Measurements from ENCODE around the gene KIF3A. TPM values are rescaled to one million over a fixed set of nuclear protein-coding genes. Genes with fewer than 3 reads are reported as not detected.

The KIF3A gene
- total RNA-seq, 4 donors from 2014 or later: 5.9 to 203 (median 19.5) TPM

DNA sequence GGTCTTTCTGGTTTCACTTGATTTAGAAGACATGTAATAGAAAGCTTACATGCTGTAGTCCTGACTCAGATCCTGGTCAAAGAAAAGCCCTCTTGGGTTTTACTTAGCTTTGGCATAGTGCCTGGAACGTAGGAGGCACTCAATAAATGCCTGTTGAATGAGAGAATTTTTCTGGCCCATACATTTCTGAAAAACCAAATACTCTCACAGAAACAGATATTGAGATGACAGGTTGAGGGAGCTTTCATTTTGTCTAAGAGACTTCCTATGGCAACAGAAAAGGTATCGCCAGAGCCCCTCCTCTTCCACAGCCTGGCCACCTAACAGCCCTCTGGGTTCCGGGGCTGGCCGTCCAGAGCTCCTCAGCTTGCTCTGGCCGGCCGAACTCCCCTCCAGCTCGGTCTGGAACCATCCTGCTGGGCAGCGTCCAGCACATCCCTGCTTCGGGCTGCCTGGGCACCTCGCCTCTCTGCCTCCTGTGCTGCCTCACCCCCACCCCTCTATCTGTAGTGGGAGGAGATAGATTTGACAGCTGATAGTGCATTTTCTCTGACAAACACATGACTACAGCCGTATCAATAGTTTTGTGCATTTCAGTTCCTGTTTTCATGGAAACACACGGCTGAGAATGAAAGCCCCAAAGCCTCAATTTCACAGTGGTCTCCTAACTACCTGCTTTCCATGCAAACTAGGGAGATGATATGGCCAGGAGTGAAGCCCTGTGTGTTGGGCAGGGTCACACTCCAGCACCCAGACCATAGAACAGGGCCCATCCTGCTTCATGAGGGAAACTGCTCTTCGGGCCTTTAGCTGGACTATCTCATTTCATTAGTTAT, 62.5 kb downstream of the KIF3A start:
- no peak for DNase-seq
- no peak for TF ChIP-seq POLR2A (IDR thresholded peaks at IDR 0.05)
- TF ChIP-seq, protein P1, sequence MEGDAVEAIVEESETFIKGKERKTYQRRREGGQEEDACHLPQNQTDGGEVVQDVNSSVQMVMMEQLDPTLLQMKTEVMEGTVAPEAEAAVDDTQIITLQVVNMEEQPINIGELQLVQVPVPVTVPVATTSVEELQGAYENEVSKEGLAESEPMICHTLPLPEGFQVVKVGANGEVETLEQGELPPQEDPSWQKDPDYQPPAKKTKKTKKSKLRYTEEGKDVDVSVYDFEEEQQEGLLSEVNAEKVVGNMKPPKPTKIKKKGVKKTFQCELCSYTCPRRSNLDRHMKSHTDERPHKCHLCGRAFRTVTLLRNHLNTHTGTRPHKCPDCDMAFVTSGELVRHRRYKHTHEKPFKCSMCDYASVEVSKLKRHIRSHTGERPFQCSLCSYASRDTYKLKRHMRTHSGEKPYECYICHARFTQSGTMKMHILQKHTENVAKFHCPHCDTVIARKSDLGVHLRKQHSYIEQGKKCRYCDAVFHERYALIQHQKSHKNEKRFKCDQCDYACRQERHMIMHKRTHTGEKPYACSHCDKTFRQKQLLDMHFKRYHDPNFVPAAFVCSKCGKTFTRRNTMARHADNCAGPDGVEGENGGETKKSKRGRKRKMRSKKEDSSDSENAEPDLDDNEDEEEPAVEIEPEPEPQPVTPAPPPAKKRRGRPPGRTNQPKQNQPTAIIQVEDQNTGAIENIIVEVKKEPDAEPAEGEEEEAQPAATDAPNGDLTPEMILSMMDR (IDR thresholded peaks at IDR 0.05): no peak
- H3K9me3 ChIP-seq: no peaks in the 10 kb centered on the region
- intact Hi-C loops (cut with DNase I; ENCODE audit: low total_unique reads): no loop called here
- H3K36me3 ChIP-seq: no peaks in the 10 kb centered on the region
- peak overlapping the region; percentile 20 to 62 for H3K27ac ChIP-seq
- H3K4me3 ChIP-seq: no peak overlapping the region
- no peaks in the 10 kb centered on the region for H3K27me3 ChIP-seq
- H3K4me1 ChIP-seq: peaks cover 0 to 6% of the 10 kb centered on the region in 2 donors

DNA sequence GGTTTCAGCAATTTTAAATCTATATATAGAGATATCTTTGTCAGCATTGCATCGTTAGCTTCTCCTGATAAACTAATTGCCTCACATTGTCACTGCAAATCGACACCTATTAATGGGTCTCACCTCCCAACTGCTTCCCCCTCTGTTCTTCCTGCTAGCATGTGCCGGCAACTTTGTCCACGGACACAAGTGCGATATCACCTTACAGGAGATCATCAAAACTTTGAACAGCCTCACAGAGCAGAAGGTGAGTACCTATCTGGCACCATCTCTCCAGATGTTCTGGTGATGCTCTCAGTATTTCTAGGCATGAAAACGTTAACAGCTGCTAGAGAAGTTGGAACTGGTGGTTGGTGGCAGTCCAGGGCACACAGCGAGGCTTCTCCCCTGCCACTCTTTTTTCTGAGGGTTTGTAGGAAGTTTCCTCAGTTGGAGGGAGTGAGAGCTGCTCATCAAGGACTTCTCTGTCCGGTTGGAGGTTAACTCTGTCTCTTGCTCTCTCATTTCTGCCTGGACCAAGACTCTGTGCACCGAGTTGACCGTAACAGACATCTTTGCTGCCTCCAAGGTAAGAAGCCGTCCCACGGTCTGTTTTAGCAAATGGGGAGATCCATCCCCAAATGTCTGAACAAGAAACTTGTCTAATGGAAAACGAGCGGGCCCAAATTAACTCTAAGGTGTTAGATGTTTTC, 63.3 kb downstream of the KIF3A start, which contains the start of gene IL4:
Gene IL4 (plus strand): TSS at position 51 of the 692 bp plus-strand sequence. CDS start 62 bp downstream, at position 113.
- intact Hi-C loops (cut with DNase I; ENCODE audit: low total_unique reads): no loop called here
- peak within 1 kb of the TSS; percentile 20 to 62 for H3K27ac ChIP-seq
- peaks cover 0 to 6% of the 10 kb centered on the region in 2 donors for H3K4me1 ChIP-seq
- no peaks in the 10 kb centered on the region for H3K36me3 ChIP-seq
- no peaks in the 10 kb centered on the region for H3K9me3 ChIP-seq
- H3K27me3 ChIP-seq: no peaks in the 10 kb centered on the region
- DNase-seq: no peak
- TF ChIP-seq POLR2A (IDR thresholded peaks at IDR 0.05): no peak
- TF ChIP-seq, protein P1 (IDR thresholded peaks at IDR 0.05): no peak
- no peak within 1 kb of the TSS for H3K4me3 ChIP-seq

DNA sequence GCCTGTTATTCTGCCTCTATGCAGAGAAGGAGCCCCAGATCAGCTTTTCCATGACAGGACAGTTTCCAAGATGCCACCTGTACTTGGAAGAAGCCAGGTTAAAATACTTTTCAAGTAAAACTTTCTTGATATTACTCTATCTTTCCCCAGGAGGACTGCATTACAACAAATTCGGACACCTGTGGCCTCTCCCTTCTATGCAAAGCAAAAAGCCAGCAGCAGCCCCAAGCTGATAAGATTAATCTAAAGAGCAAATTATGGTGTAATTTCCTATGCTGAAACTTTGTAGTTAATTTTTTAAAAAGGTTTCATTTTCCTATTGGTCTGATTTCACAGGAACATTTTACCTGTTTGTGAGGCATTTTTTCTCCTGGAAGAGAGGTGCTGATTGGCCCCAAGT, 63.9 kb downstream of the KIF3A start:
- H3K4me1 ChIP-seq: peaks cover 0 to 6% of the 10 kb centered on the region in 2 donors
- intact Hi-C loops (cut with DNase I; ENCODE audit: low total_unique reads): no loop called here
- no peak overlapping the region for H3K4me3 ChIP-seq
- no peaks in the 10 kb centered on the region for H3K27me3 ChIP-seq
- TF ChIP-seq, protein P1 (IDR thresholded peaks at IDR 0.05): no peak
- TF ChIP-seq POLR2A (IDR thresholded peaks at IDR 0.05): no peak
- H3K9me3 ChIP-seq: no peaks in the 10 kb centered on the region
- no peak for DNase-seq
- H3K27ac ChIP-seq: no peak overlapping the region
- no peaks in the 10 kb centered on the region for H3K36me3 ChIP-seq

DNA sequence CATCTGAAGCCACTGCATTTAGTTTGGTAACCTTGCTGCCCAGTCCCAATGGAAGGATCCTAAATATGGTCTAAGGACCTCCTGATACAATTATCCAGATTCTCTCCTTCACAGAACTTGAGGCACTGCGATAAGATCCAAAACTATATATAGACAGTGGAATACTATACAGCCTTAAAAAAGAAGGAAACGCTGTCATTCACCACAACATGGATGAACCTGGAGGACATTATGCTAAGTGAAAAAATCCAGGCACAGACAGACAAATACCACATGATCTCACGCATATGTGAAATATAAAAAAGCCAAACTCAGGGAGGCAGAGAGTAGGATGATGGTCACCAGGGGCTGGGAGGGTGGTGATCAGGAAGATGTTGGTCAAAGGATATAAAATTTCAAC, 66.3 kb downstream of the KIF3A start:
- Histone ChIP-seq H3K4me1 (no peaks in the 10 kb centered on the region), H3K36me3 (no peaks in the 10 kb centered on the region), H3K27ac (no peak overlapping the region), H3K4me3 (no peak overlapping the region), H3K9me3 (no peaks in the 10 kb centered on the region), H3K27me3 (no peaks in the 10 kb centered on the region)
- no peak for DNase-seq
- intact Hi-C loops (cut with DNase I; ENCODE audit: low total_unique reads): no loop called here
- no peak for TF ChIP-seq POLR2A (IDR thresholded peaks at IDR 0.05)
- TF ChIP-seq, protein P1 (IDR thresholded peaks at IDR 0.05): no peak
